Ishikawa (cell line): ENCODE data around the gene TPST2.

Experiments
- NFIC ChIP-seq: IDR thresholded peaks from 2 replicates; pipeline ENCODE4 v1.6.1; 2012
- RAD21 ChIP-seq: IDR thresholded peaks from 2 replicates; pipeline ENCODE4 v1.6.1; 2012; ENCODE audit warnings: low read depth
- TAF1 ChIP-seq: IDR thresholded peaks from 2 replicates; pipeline ENCODE4 v1.6.1; 2012; ENCODE audit warnings: low read depth, mild to moderate bottlenecking

DNA sequence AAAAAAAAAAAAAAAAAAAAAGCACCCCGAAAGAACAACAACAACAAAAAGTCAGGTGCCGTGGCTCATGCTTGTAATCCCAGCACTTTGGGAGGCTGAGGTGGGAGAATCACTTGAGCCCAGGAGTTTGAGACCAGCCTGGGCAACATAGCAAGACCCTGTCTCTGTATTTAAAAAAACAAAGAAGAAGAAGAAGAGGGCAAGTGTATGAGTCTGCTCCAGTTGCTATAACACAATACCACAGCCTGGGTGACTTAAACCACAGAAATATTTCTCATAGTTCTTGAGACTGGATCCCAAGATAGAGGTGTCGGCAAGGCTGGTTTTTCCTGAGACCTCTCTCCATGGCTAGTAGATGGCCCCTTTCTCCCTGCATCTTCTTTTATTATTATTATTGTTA is 44.3 kb upstream of the TPST2 start:
- TF ChIP-seq TAF1 (no peak), NFIC (no peak), RAD21 (no peak)
